Activated CD8-positive, alpha-beta memory T cell treated with anti-CD3 and anti-CD28 coated beads, Interleukin-2, amount 10 ng/mL, durations not matched to agents 7 days and 5 days (primary cell): ENCODE results near the gene TGFBR3. TPM values are rescaled to one million over a fixed set of nuclear protein-coding genes. Genes with fewer than 3 reads are reported as not detected.

Source experiments
- ATAC-seq: fragments of 150-1000 bp; cut with Tn5 transposase; one replicate; pipeline ENCODE4 v1.10.0; 2021; ENCODE audit warnings: moderate library complexity
- CTCF ChIA-PET: fragments of 350-600 bp; sonication (Branson Sonifier 250); formaldehyde crosslinking; loops from one replicate; lab custom pipeline; 2021; ENCODE audit warnings: antibody characterized with exemption; lab: Charles Lee
- DNase-seq: peaks from one replicate; pipeline ENCODE4 v3.0.0-alpha.2; 2020
- H3K27ac Mint-ChIP-seq: one replicate; pipeline ENCODE4 v1.8.0; 2021; ENCODE audit warnings: mild to moderate bottlenecking, mixed read lengths
- H3K27me3 Mint-ChIP-seq: one replicate; pipeline ENCODE4 v1.8.0; 2021; ENCODE audit warnings: mixed read lengths
- H3K36me3 Mint-ChIP-seq: one replicate; pipeline ENCODE4 v1.8.0; 2021; ENCODE audit warnings: mild to moderate bottlenecking, mixed read lengths
- H3K4me1 Mint-ChIP-seq: one replicate; pipeline ENCODE4 v1.8.0; 2021; ENCODE audit warnings: mixed read lengths
- H3K4me3 Mint-ChIP-seq: one replicate; pipeline ENCODE4 v1.8.0; 2021; ENCODE audit warnings: mild to moderate bottlenecking, moderate library complexity, mixed read lengths
- H3K9me3 Mint-ChIP-seq: one replicate; pipeline ENCODE4 v1.8.0; 2022; ENCODE audit warnings: low read depth, mixed read lengths
- total RNA-seq, 2 experiments: library from RNA; stranded (reverse); gene quantifications; one replicate each; pipeline ENCODE4 v1.2.3, GENCODE V29; 2021

Gene TGFBR3
- total RNA-seq, 2 experiments from 2014 or later = 10.4 to 25.8 TPM

- Mint-ChIP-seq H3K27ac (no peak overlapping the region), H3K4me1 (peaks cover 32% of the 10 kb centered on the region), H3K36me3 (peaks cover 16% of the 10 kb centered on the region), H3K4me3 (no peak overlapping the region), H3K9me3 (no peaks in the 10 kb centered on the region), H3K27me3 (no peaks in the 10 kb centered on the region)
- CTCF ChIA-PET = interaction anchor here (0.8 to 1.7 kb wide), 2 partner anchors 14 to 22 kb away, joined by 3 read pairs; no protein-coding TSS in a partner anchor
- ATAC-seq (no peak), DNase-seq (no peak)
These were observed 90.2 kb downstream of the TGFBR3 start for GRCh38 chr1:91795591-91796389.

GRCh38 chr1:91793877-91794276, 92.1 kb downstream of the TGFBR3 start:
- H3K4me1 Mint-ChIP-seq = peaks cover 23% of the 10 kb centered on the region
- H3K36me3 Mint-ChIP-seq = peaks cover 15% of the 10 kb centered on the region
- ATAC-seq (no peak), DNase-seq (no peak)
- no peaks in the 10 kb centered on the region for H3K9me3 Mint-ChIP-seq
- H3K27ac Mint-ChIP-seq = no peak overlapping the region
- no peak overlapping the region for H3K4me3 Mint-ChIP-seq
- CTCF ChIA-PET = interaction anchor here (0.8 kb wide), 1 partner anchor 235 kb away, joined by 3 read pairs; no protein-coding TSS in a partner anchor
- no peaks in the 10 kb centered on the region for H3K27me3 Mint-ChIP-seq

GRCh38 chr1:91793189-91793588, 92.8 kb downstream of the TGFBR3 start:
- Mint-ChIP-seq H3K36me3 (peaks cover 13% of the 10 kb centered on the region), H3K9me3 (no peaks in the 10 kb centered on the region), H3K27me3 (no peaks in the 10 kb centered on the region), H3K4me3 (no peak overlapping the region), H3K4me1 (peaks cover 18% of the 10 kb centered on the region), H3K27ac (no peak overlapping the region)
- ATAC-seq (no peak), DNase-seq (no peak)
- CTCF ChIA-PET = interaction anchor here (0.8 kb wide), 1 partner anchor 234 kb away, joined by 3 read pairs; no protein-coding TSS in a partner anchor

- CTCF ChIA-PET = interaction anchor here (1.2 kb wide), 1 partner anchor 26 kb away, joined by 3 read pairs; no protein-coding TSS in a partner anchor
- ATAC-seq (no peak), DNase-seq (no peak)
- Mint-ChIP-seq H3K27ac (no peak overlapping the region), H3K9me3 (no peaks in the 10 kb centered on the region), H3K4me3 (no peak overlapping the region), H3K36me3 (peaks cover 13% of the 10 kb centered on the region), H3K27me3 (no peaks in the 10 kb centered on the region), H3K4me1 (peaks cover 18% of the 10 kb centered on the region)
These were observed 93.4 kb downstream of the TGFBR3 start for GRCh38 chr1:91792489-91793071.

- peaks cover 13% of the 10 kb centered on the region for H3K36me3 Mint-ChIP-seq
- CTCF ChIA-PET = interaction anchor here (1.2 to 1.4 kb wide), 3 partner anchors 11 to 284 kb away, joined by 3 read pairs; no protein-coding TSS in a partner anchor
- no peak for ATAC-seq
- H3K27ac Mint-ChIP-seq = no peak overlapping the region
- DNase-seq = no peak
- no peaks in the 10 kb centered on the region for H3K9me3 Mint-ChIP-seq
- H3K4me3 Mint-ChIP-seq = no peak overlapping the region
- H3K4me1 Mint-ChIP-seq = peaks cover 18% of the 10 kb centered on the region
- no peaks in the 10 kb centered on the region for H3K27me3 Mint-ChIP-seq
These were observed 94.1 kb downstream of the TGFBR3 start for GRCh38 chr1:91791691-91792488.

GRCh38 chr1:91791103-91791502, 94.8 kb downstream of the TGFBR3 start:
- no peak overlapping the region for H3K27ac Mint-ChIP-seq
- no peaks in the 10 kb centered on the region for H3K9me3 Mint-ChIP-seq
- H3K4me1 Mint-ChIP-seq = peaks cover 18% of the 10 kb centered on the region
- H3K36me3 Mint-ChIP-seq = peaks cover 12% of the 10 kb centered on the region
- ATAC-seq (no peak), DNase-seq (no peak)
- CTCF ChIA-PET = interaction anchor here (1.2 to 1.4 kb wide), 2 partner anchors 10 to 284 kb away, joined by 3 read pairs; no protein-coding TSS in a partner anchor
- H3K4me3 Mint-ChIP-seq = no peak overlapping the region
- H3K27me3 Mint-ChIP-seq = no peaks in the 10 kb centered on the region

- H3K9me3 Mint-ChIP-seq = no peaks in the 10 kb centered on the region
- H3K27me3 Mint-ChIP-seq = no peaks in the 10 kb centered on the region
- H3K4me3 Mint-ChIP-seq = no peak overlapping the region
- H3K36me3 Mint-ChIP-seq = peaks cover 13% of the 10 kb centered on the region
- H3K4me1 Mint-ChIP-seq = peaks cover 18% of the 10 kb centered on the region
- DNase-seq (no peak), ATAC-seq (no peak)
- CTCF ChIA-PET = no interaction called here
- H3K27ac Mint-ChIP-seq = no peak overlapping the region
These were observed 95.6 kb downstream of the TGFBR3 start for GRCh38 chr1:91790392-91790791.

- no peak overlapping the region for H3K27ac Mint-ChIP-seq
- H3K27me3 Mint-ChIP-seq = no peaks in the 10 kb centered on the region
- H3K4me1 Mint-ChIP-seq = peaks cover 20% of the 10 kb centered on the region
- H3K4me3 Mint-ChIP-seq = no peak overlapping the region
- CTCF ChIA-PET = no interaction called here
- peaks cover 13% of the 10 kb centered on the region for H3K36me3 Mint-ChIP-seq
- no peak for DNase-seq
- ATAC-seq = no peak
- no peaks in the 10 kb centered on the region for H3K9me3 Mint-ChIP-seq
These were observed 96.5 kb downstream of the TGFBR3 start for GRCh38 chr1:91789273-91789997.

- Mint-ChIP-seq H3K36me3 (peaks cover 12% of the 10 kb centered on the region), H3K9me3 (no peaks in the 10 kb centered on the region), H3K27me3 (no peaks in the 10 kb centered on the region), H3K4me3 (no peak overlapping the region), H3K4me1 (peaks cover 20% of the 10 kb centered on the region), H3K27ac (no peak overlapping the region)
- ATAC-seq = no peak
- DNase-seq = no peak
- CTCF ChIA-PET = no interaction called here
These were observed 98.0 kb downstream of the TGFBR3 start for GRCh38 chr1:91787919-91788318.

- peaks cover 5% of the 10 kb centered on the region for H3K4me1 Mint-ChIP-seq
- CTCF ChIA-PET = interaction anchor here (1.5 kb wide), 1 partner anchor 38 kb away, joined by 3 read pairs; no protein-coding TSS in a partner anchor
- peaks cover 7% of the 10 kb centered on the region for H3K36me3 Mint-ChIP-seq
- no peak overlapping the region for H3K27ac Mint-ChIP-seq
- DNase-seq (no peak), ATAC-seq (no peak)
- no peak overlapping the region for H3K4me3 Mint-ChIP-seq
- H3K9me3 Mint-ChIP-seq = no peaks in the 10 kb centered on the region
- H3K27me3 Mint-ChIP-seq = no peaks in the 10 kb centered on the region
These were observed 101.3 kb downstream of the TGFBR3 start for GRCh38 chr1:91784616-91785015.

GRCh38 chr1:91784191-91784590, 101.8 kb downstream of the TGFBR3 start:
- no peaks in the 10 kb centered on the region for H3K9me3 Mint-ChIP-seq
- no peak overlapping the region for H3K27ac Mint-ChIP-seq
- CTCF ChIA-PET = interaction anchor here (1.5 kb wide), 1 partner anchor 39 kb away, joined by 3 read pairs; no protein-coding TSS in a partner anchor
- no peak overlapping the region for H3K4me3 Mint-ChIP-seq
- peaks cover 5% of the 10 kb centered on the region for H3K4me1 Mint-ChIP-seq
- ATAC-seq = no peak
- H3K27me3 Mint-ChIP-seq = no peaks in the 10 kb centered on the region
- no peak for DNase-seq
- H3K36me3 Mint-ChIP-seq = peaks cover 9% of the 10 kb centered on the region

- no peak overlapping the region for H3K27ac Mint-ChIP-seq
- H3K27me3 Mint-ChIP-seq = no peaks in the 10 kb centered on the region
- peaks cover 5% of the 10 kb centered on the region for H3K4me1 Mint-ChIP-seq
- H3K36me3 Mint-ChIP-seq = peaks cover 11% of the 10 kb centered on the region
- DNase-seq = no peak
- no peaks in the 10 kb centered on the region for H3K9me3 Mint-ChIP-seq
- CTCF ChIA-PET = interaction anchor here (1.5 kb wide), 1 partner anchor 39 kb away, joined by 3 read pairs; no protein-coding TSS in a partner anchor
- H3K4me3 Mint-ChIP-seq = no peak overlapping the region
- ATAC-seq = no peak
These were observed 102.4 kb downstream of the TGFBR3 start for GRCh38 chr1:91783423-91784170.
